ENCODE results near the gene CD22. TPM values are rescaled to one million over a fixed set of nuclear protein-coding genes. Genes with fewer than 3 reads are reported as not detected.

CD22 gene
- total RNA-seq, 1 experiment from 2014 or later = not detected

- Histone ChIP-seq H2BK20ac (ENCODE audit: low read depth, low read length, poor library complexity, severe bottlenecking) (no peak overlapping the region), H3K79me2 (ENCODE audit: insufficient read depth, low read length) (no peaks in the 10 kb centered on the region), H3K18ac (ENCODE audit: insufficient read length, low read depth, low read length) (no peak overlapping the region), H3K4me1 (ENCODE audit: insufficient read depth, low read length) (peaks cover 9% of the 10 kb centered on the region; the same call in 1 of the 2 replicates), H3T11ph (ENCODE audit: low read length) (no peak overlapping the region), H3K23me2 (ENCODE audit: insufficient read length, low read depth, low read length, poor library complexity, severe bottlenecking) (no peaks in the 10 kb centered on the region), H4K8ac (replicated peaks; ENCODE audit: insufficient read length, low read depth, low read length) (no peak overlapping the region), H3K14ac (ENCODE audit: insufficient read depth, low read length) (no peak overlapping the region), H2BK120ac (ENCODE audit: low read depth, low read length, poor library complexity, severe bottlenecking) (no peak overlapping the region), H3K27me3 (ENCODE audit: insufficient read depth, low read length) (no peaks in the 10 kb centered on the region), H3K23ac (ENCODE audit: insufficient read length, low read depth, low read length) (no peak overlapping the region), H2BK15ac (ENCODE audit: low read depth, low read length) (no peak overlapping the region), H3K79me1 (ENCODE audit: insufficient read depth, low read depth, low read length, poor library complexity, severe bottlenecking) (no peaks in the 10 kb centered on the region), H2BK5ac (ENCODE audit: insufficient read length, low read length) (no peak overlapping the region), H2AK5ac (ENCODE audit: insufficient read length, low read length) (no peak overlapping the region), H3K4me2 (ENCODE audit: insufficient read depth, insufficient read length, low read length) (no peak overlapping the region), H3K4ac (ENCODE audit: low read depth, low read length) (no peak overlapping the region), H2BK12ac (ENCODE audit: insufficient read length, low read depth, low read length) (no peak overlapping the region), H4K20me1 (ENCODE audit: control insufficient read depth, insufficient read depth, insufficient read length) (no peaks in the 10 kb centered on the region), H3K56ac (ENCODE audit: insufficient read length, low read depth, low read length) (no peak overlapping the region), H4K5ac (ENCODE audit: insufficient read length, low read depth, low read length) (no peak overlapping the region), H3K9ac (ENCODE audit: extremely low read depth, insufficient read length, low read length) (no peak overlapping the region), H2AFZ (ENCODE audit: low read length) (no peak overlapping the region), H3K27ac (ENCODE audit: insufficient read length, low read depth, low read length) (no peak overlapping the region), H4K91ac (ENCODE audit: insufficient read length, low read depth, low read length) (no peak overlapping the region), H3K9me3 (ENCODE audit: control insufficient read depth, low read depth, low read length) (no peaks in the 10 kb centered on the region)
- H3K9me3 Mint-ChIP-seq = no peaks in the 10 kb centered on the region
- no peak for TF ChIP-seq CTCF (conservative IDR thresholded peaks at IDR 0.05)
- peaks cover 10 to 12% of the 10 kb centered on the region in 2 experiments for H3K4me1 Mint-ChIP-seq
- no CpG with 5 or more reads among the region's 14 CpGs for WGBS (ENCODE audit: extremely low coverage, insufficient read length, low lambda C conversion rate)
- DNase-seq = no peak
- peaks cover 5% of the 10 kb centered on the region for H3K27me3 Mint-ChIP-seq (ENCODE audit: low read depth)
- H3K27ac Mint-ChIP-seq = no peak overlapping the region
- no peak overlapping the region for H3K4me3 Mint-ChIP-seq
- H3K36me3 Mint-ChIP-seq (ENCODE audit: insufficient read depth in 1 of 3, low read depth in 3 of 3) = no peaks in the 10 kb centered on the region
Observed at GRCh38 chr19:35331551-35332214, 2.7 kb downstream of the CD22 start.

Measured in H9 (cell line).